ENCODE data around the gene ZNF483.
A peak's percentile ranks its signal among the peaks of the same experiment; 100 is the strongest.
"Not testable (repeated sequence)": the region's sequence is repeated elsewhere in the genome, so short reads cannot be mapped to it uniquely, and the experiment has no call there.

Gene ZNF483

DNA sequence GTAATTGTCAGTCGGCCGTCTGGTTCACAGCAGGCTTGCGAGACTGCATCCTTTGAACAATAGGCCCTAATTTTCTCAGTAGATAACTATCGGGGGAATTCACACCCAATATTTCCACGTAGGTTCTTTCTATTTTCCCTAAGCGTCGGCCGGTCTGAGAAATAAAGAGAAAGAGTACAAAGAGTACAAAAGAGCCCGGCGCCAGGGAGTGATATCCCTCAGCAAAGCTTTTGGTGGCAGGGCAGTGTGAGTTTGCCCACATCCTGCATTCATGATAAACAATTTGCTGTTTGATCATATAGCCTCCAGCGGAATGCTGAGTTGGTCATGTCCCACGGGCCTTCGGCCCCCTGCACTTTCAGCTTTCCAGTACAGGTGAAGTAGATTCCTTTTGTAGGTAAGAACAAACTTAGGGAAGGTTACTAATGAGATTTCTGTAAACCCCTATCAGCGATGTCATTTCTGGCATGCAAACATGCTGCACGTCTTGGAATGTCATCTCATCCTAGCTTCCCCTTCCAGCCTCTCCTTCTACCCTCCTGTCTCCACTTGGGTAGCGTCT is 79.2 kb downstream of the ZNF483 start:
- DNase-seq (ENCODE audit: extremely low spot score, insufficient read length, low read depth): no peak
- no peak for FAIRE-seq

DNA sequence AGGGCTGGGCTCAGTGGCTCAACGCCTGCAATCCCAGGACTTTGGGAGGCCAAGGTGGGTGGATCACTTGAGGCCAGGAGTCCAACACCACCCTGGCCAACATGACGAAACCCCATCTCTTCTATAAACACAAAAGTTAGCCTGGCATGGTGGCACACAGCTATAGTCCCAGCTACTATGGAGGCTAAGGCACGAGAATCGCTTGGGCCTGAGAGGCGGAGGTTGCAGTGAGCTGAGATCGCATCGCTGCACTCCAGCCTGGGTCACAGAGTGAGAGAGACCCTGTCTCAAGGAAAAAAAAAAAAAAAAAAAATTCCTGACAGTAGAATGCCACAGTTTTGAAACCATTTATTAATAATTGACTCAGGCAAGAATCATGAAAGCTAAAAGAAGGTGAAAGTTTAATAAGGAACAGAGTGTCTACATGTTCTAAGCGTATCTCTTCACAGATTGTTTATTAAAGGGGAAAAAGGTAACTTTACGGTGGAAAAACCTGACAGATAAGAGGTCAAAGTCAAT is 80.1 kb downstream of the ZNF483 start:
- DNase-seq (ENCODE audit: extremely low spot score, insufficient read length, low read depth) (no peak), FAIRE-seq (no peak)

DNA sequence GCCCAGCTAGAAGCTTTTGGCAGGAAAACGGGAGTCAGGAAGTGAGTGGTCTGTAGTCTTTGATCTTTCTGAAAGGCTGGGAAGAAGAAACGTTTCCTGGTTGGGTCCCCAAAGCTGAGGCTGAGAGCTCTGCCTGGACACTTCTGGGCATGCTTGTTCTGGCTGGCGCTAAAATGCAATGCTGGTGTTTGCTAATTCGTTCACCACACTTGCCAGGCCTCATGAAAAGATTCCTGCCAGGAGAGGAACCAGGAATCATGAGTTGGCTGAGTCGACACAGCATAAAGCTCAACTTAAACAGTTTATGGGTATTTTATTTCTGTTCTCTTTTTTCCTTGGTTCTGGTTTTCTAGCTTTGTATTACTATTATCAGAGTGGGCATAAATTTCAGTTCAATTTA is 85.2 kb downstream of the ZNF483 start:
- DNase-seq (ENCODE audit: extremely low spot score, insufficient read length, low read depth) (no peak), FAIRE-seq (no peak)

GRCh38 chr9:111610845-111611244 is 85.9 kb downstream of the ZNF483 start:
- FAIRE-seq (no peak), DNase-seq (ENCODE audit: extremely low spot score, insufficient read length, low read depth) (no peak)

DNA sequence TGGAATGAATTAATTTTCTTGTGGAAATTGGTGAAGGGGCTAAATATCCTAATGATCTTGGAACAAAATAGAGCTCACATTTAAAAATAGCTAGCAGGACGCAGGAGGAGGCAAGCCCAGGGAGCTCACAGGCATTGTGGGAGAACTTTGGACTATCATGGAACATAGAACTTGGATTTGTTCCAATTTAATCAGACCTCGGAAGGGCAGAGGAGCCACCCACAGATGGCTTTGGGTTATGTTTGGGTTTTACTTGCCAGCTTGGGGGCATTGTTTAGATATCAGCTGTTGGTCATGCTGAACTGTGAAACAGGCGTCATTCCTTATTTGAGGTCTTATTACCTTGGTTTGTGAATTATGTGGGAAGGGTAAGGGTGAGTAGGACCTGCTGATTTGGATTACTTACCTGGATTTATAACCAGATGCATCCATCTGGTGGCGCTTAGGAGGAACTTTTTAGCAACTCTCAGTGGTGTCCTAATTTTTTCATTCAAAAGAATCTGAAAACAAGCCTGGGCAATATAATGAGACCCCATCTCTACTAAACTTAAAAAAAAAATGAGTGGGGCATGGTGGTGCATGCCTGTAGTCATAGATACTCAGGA is 88.6 kb downstream of the ZNF483 start:
- no peak for DNase-seq (ENCODE audit: extremely low spot score, insufficient read length, low read depth)
- FAIRE-seq: no peak

DNA sequence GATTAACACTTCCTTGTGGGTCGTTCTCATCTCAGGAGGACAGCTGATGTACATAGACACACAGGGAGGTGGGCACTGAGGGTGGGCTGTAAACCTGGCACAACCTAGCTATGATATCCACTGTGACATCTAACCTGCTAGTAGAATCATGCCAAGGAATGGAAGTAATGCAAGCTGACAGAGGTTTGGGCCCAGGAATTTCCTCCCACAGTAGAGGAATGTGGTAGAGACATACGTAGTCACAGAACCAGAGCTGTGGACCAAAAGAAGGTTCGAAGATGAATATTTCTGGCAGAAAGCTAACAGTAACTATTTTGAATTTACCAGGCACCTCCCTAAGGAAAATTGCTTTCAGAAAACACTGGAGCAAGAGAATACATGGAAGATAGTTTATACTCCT is 90.9 kb downstream of the ZNF483 start:
- FAIRE-seq: no peak
- no peak for DNase-seq (ENCODE audit: extremely low spot score, insufficient read length, low read depth)

GRCh38 chr9:111617349-111617748 is 92.4 kb downstream of the ZNF483 start:
- FAIRE-seq: not testable (repeated sequence)

DNA sequence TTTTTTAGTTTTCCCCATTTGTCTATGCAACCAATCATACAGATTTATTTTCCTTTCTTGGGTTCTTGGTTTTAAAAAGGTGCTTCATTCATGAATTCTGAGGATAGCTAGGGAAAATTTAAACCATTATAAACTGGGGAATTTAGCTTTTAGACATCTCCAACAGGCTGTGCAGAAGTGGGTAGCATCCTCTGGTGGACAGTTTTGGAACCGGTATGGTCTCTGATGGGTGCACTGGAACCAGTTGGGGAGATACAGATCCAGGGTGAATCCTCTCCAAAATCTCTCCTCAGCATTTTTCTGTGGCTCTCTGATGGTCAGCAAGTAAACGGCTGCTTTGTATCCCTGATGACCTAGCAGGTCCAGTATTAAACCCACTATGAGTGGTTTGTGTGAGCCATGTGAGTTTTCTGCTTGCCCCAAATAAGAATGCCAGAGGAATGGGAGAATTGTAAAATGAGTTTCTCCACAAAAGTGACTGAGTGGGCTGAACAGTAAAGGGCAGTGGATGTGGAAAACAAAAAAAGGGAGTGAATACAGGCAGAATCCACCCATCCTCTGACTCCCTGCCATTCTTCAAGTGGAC is 97.0 kb downstream of the ZNF483 start:
- DNase-seq (ENCODE audit: extremely low spot score, insufficient read length, low read depth) (no peak), FAIRE-seq (peak; percentile 46)

More at GRCh38 chr9:111617349-111617748, 92.4 kb downstream of the ZNF483 start:
- DNase-seq (ENCODE audit: extremely low spot score, insufficient read length, low read depth): not testable (repeated sequence)

- FAIRE-seq (no peak), DNase-seq (ENCODE audit: extremely low spot score, insufficient read length, low read depth) (no peak)
These were observed 97.6 kb downstream of the ZNF483 start for GRCh38 chr9:111622626-111623025.
